NCI-H2171 (cell line): ENCODE data around the gene STX12.
"Not testable (repeated sequence)": the region's sequence is repeated elsewhere in the genome, so short reads cannot be mapped to it uniquely, and the experiment has no call there.

ENCODE experiments used
- DNase-seq: peaks from one replicate; lab custom pipeline; 2025; lab: John Stamatoyannopoulos, UW

Gene STX12

GRCh38 chr1:27868932-27869718, 96.1 kb downstream of the STX12 start:
- no peak for DNase-seq

- DNase-seq: no peak
These were observed 96.7 kb downstream of the STX12 start for GRCh38 chr1:27869719-27870085.

DNA sequence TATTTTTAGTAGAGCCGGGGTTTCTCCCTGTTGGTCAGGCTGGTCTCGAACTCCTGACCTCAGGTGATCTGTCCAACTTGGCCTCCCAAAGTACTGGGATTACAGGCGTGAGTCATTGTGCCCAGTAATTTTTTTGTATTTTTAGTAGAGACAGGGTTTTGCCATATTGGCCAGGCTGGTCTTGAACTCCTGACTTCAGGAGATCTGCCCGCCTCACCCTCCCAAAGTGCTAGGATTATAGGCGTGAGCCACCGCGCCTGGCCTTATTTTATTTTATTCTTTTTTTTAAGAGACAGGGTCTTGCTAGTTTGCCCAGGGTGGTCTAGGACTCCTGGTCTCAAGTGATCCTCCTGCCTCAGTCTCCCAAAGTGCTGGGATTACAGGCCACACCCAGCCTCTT, 98.1 kb downstream of the STX12 start:
- not testable (repeated sequence) for DNase-seq

DNA sequence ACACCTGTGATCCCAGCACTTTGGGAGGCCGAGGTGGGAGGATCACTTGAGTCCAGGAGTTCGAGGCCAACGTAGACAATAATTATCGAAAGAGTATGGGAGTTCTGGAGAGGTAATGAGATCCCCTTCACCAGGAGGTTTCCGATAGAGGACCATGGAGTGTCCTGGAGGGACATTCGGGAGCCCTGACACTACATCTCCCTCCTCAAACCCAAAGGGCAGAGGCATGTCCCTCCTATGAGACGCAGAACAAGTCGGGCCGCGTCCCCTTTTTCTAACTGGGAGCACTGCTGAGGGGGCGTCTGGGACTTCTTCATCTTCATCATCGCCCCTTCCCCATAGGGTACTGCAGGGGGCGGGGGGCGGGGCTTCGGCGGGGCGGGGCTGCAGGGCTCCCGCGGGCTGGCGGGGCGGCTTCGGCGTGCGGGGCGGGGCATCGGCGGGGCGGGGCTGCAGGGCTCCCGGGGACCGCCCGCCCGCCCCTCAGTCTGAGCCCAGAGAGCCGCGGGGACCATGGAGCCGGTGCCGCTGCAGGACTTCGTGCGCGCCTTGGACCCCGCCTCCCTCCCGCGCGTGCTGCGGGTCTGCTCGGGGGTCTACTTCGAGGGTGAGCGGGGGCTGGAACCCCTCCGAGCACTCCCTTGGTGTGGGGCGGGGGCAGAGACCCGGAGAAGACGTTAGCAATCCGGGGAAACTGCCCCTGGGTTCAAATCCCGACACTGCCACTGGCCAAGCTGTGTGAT, 99.2 kb downstream of the STX12 start, which contains the start of gene THEMIS2:
Gene THEMIS2 (plus strand): TSS at position 486 of the 743 bp plus-strand sequence. CDS start 28 bp downstream, at position 514.
- peak; percentile 6 for DNase-seq

DNA sequence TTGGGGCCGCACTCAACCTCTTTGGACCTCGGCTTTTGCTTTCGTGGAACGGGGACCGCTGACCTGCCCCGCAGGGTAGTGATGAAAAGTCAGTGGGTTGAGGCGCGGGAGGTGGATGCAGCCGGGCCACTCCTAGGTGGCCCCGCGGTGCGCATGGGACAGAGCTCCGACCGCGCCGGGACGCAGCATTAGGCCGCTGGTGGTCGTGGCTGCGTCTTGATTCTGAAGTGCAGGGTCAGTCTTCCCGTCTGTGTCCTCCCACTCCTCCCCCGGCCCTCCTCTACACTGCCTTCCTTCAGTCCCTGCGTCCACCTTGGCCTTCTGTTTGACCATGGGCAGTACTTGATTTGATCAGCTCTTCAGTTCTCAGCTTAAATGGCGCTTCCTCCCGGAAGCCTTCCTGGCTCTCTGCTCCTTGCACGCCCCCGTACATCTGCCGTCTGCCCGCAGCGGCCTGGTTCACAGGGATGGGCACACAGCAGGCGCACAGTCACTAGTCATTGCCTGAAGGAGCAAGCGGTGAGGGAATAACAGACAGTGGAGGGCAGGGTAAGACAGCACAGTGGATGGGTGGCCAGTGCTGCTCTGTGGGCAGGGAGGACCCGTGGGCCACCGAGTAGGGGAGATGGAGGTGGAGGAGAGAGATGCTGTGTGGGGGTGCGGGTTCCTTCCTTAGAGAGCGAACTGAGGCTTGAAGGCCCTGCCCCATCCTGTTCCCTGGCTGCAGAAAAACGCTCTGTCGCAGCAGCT, 100.0 kb downstream of the STX12 start:
- DNase-seq: no peak

GRCh38 chr1:27873671-27874384, 100.8 kb downstream of the STX12 start:
- DNase-seq: no peak
